IMR-90 (cell line): Measurements from ENCODE around the gene ANKEF1. TPM values are rescaled to one million over a fixed set of nuclear protein-coding genes. Genes with fewer than 3 reads are reported as not detected.

ENCODE experiments used
- ATAC-seq: fragments of 200-7000 bp; cut with Tn5 transposase; 2 replicates; pipeline ENCODE4 v1.9.1; 2020; ENCODE audit warnings: low read depth, mild to moderate bottlenecking, moderate library complexity
- BruUV-seq: library from RNA; stranded (reverse); fragments of 400-500 nt; replicated peaks from 2 replicates; lab custom pipeline; 2021; lab: Mats Ljungman, UMichigan
- CTCF ChIA-PET: fragments of 300-600 bp; formaldehyde crosslinking; extraction: SDS; loops from one replicate; lab custom pipeline; 2021; ENCODE audit warnings: antibody characterized with exemption; lab: Yijun Ruan, JAX
- POLR2A ChIA-PET: fragments of 300-600 bp; sonication (Branson Sonifier 250); formaldehyde crosslinking; loops from one replicate; lab custom pipeline; 2022; ENCODE audit warnings: antibody characterized with exemption; ENCODE audit not compliant: unreplicated experiment; lab: Charles Lee
- DNase-seq: peaks from one replicate; pipeline ENCODE4 v3.0.0; 2013
- H2AFZ ChIP-seq: replicated peaks from 2 replicates; pipeline ENCODE3; 2013; ENCODE audit warnings: low read length, mild to moderate bottlenecking; ENCODE audit not compliant: poor library complexity
- H2AK5ac ChIP-seq: 2 replicates; pipeline ENCODE4 v1.6.1; 2013; ENCODE audit warnings: low read depth, low read length, inconsistent platforms
- H2AK9ac ChIP-seq: replicated peaks from 2 replicates; pipeline ENCODE3; 2013; ENCODE audit warnings: mild to moderate bottlenecking, low read depth, low read length, moderate library complexity; ENCODE audit not compliant: poor library complexity
- H2BK120ac ChIP-seq: 2 replicates; pipeline ENCODE4 v1.6.1; 2013; ENCODE audit warnings: low read depth, low read length, inconsistent platforms
- H2BK15ac ChIP-seq: 3 replicates; pipeline ENCODE4 v1.6.1; 2013; ENCODE audit warnings: low read depth, low read length, inconsistent platforms
- H2BK20ac ChIP-seq: 2 replicates; pipeline ENCODE4 v1.6.1; 2013; ENCODE audit warnings: low read depth, mild to moderate bottlenecking, inconsistent platforms, low read length, moderate library complexity
- H2BK5ac ChIP-seq: 2 replicates; pipeline ENCODE4 v1.6.1; 2013; ENCODE audit warnings: mild to moderate bottlenecking, low read depth, low read length, inconsistent platforms; ENCODE audit not compliant: poor library complexity, severe bottlenecking
- H3K14ac ChIP-seq: replicated peaks from 2 replicates; pipeline ENCODE4 v1.6.1; 2013; ENCODE audit warnings: low read depth, low read length, inconsistent platforms
- H3K18ac ChIP-seq: 2 replicates; pipeline ENCODE4 v1.6.1; 2013; ENCODE audit warnings: low read depth, low read length, control low read depth
- H3K23ac ChIP-seq: 2 replicates; pipeline ENCODE4 v1.6.1; 2013; ENCODE audit warnings: low read depth, low read length, inconsistent platforms
- H3K27ac ChIP-seq: 2 replicates; pipeline ENCODE4 v1.5.1; 2013; ENCODE audit warnings: mild to moderate bottlenecking, control low read depth, low read length; ENCODE audit not compliant: insufficient read depth
- H3K27me3 ChIP-seq: 2 replicates; pipeline ENCODE4 v1.6.1; 2013; ENCODE audit warnings: low read length; ENCODE audit not compliant: control insufficient read depth, insufficient read depth
- H3K36me3 ChIP-seq: 2 replicates; pipeline ENCODE4 v1.6.1; 2013; ENCODE audit warnings: low read length, mixed read lengths; ENCODE audit not compliant: control insufficient read depth, insufficient read depth
- H3K4ac ChIP-seq: 2 replicates; pipeline ENCODE4 v1.6.1; 2013; ENCODE audit warnings: low read depth, low read length, inconsistent platforms
- H3K4me1 ChIP-seq: 2 replicates; pipeline ENCODE4 v1.6.1; 2013; ENCODE audit warnings: low read length, mixed read lengths; ENCODE audit not compliant: control insufficient read depth, insufficient read depth
- H3K4me2 ChIP-seq: 2 replicates; pipeline ENCODE4 v1.6.1; 2013; ENCODE audit warnings: low read depth, mild to moderate bottlenecking, control low read depth, low read length, moderate library complexity
- H3K4me3 ChIP-seq: 2 replicates; pipeline ENCODE4 v1.5.1; 2013; ENCODE audit warnings: low read depth, mild to moderate bottlenecking, control low read depth, low read length, moderate library complexity; ENCODE audit not compliant: insufficient read depth
- H3K56ac ChIP-seq: 2 replicates; pipeline ENCODE4 v1.6.1; 2013; ENCODE audit warnings: low read length, inconsistent platforms; ENCODE audit not compliant: insufficient read depth; ENCODE audit errors: extremely low read depth
- H3K79me1 ChIP-seq, 2 experiments: 2 replicates each; pipeline ENCODE4 v1.6.1; 2013; ENCODE audit warnings: low read length in 2 of 2, inconsistent platforms in 1 of 2, low read depth in 1 of 2
- H3K9ac ChIP-seq: 2 replicates; pipeline ENCODE4 v1.6.1; 2013; ENCODE audit warnings: low read depth, low read length, control low read depth
- H3K9me1 ChIP-seq: 2 replicates; pipeline ENCODE4 v1.6.1; 2013; ENCODE audit warnings: low read length, inconsistent platforms; ENCODE audit not compliant: insufficient read depth
- H3K9me3 ChIP-seq: 2 replicates; pipeline ENCODE4 v1.6.1; 2013; ENCODE audit warnings: low read length; ENCODE audit not compliant: control insufficient read depth, insufficient read depth
- H4K20me1 ChIP-seq: 2 replicates; pipeline ENCODE4 v1.6.1; 2013; ENCODE audit warnings: low read length, inconsistent platforms; ENCODE audit not compliant: insufficient read depth
- H4K5ac ChIP-seq: 2 replicates; pipeline ENCODE4 v1.6.1; 2013; ENCODE audit warnings: mild to moderate bottlenecking, low read depth, low read length, control low read depth
- H4K8ac ChIP-seq, 2 experiments: 2 replicates each; pipeline ENCODE4 v1.6.1; 2013; ENCODE audit warnings: low read depth in 2 of 2, low read length in 2 of 2, control low read depth in 1 of 2, inconsistent platforms in 1 of 2
- H4K91ac ChIP-seq: 2 replicates; pipeline ENCODE4 v1.6.1; 2013; ENCODE audit warnings: low read depth, low read length, inconsistent platforms; ENCODE audit not compliant: insufficient read depth
- BHLHE40 ChIP-seq: fragments of 150-350 bp; IDR thresholded peaks from 2 replicates; pipeline ENCODE4 v1.6.1; 2016; ENCODE audit warnings: mild to moderate bottlenecking, low read depth, low read length
- CEBPB ChIP-seq: IDR thresholded peaks from 2 replicates; pipeline ENCODE4 v1.6.1; 2012; ENCODE audit warnings: low read depth, low read length, improper control_type of control experiment
- CHD1 ChIP-seq: IDR thresholded peaks from 2 replicates; pipeline ENCODE4 v1.6.1; 2012; ENCODE audit warnings: low read depth, low read length, improper control_type of control experiment
- FOS ChIP-seq: fragments of 150-350 bp; IDR thresholded peaks from 2 replicates; pipeline ENCODE4 v1.6.1; 2016; ENCODE audit warnings: low read depth, low read length
- RCOR1 ChIP-seq: IDR thresholded peaks from 2 replicates; pipeline ENCODE4 v1.6.1; 2012; ENCODE audit warnings: mild to moderate bottlenecking, low read length, improper control_type of control experiment; ENCODE audit not compliant: insufficient replicate concordance
- dilution Hi-C: fragments of 300-500 bp; cut with HindIII; formaldehyde crosslinking; loops from one replicate; pipeline ENCODE4 v1.14.3; 2018; ENCODE audit warnings: low sequenced_read_pairs; ENCODE audit not compliant: unreplicated experiment
- in situ Hi-C: fragments of 300-500 bp; cut with MboI; formaldehyde crosslinking; loops from 3 replicates; pipeline ENCODE4 v1.14.3; 2019; ENCODE audit warnings: low sequenced_read_pairs, inconsistent platforms, mixed read lengths
- intact Hi-C: fragments of 100-400 bp; cut with micrococcal nuclease; formaldehyde crosslinking; loops from 2 replicates; pipeline ENCODE4 v1.10.0; 2022
- polyA plus RNA-seq, 3 experiments: library from polyadenylated mRNA; depleted of rRNA; stranded (reverse); fragments of >200 nt; gene quantifications; 2 replicates each; pipeline ENCODE4 v1.2.3, GENCODE V29; 2012; ENCODE audit warnings: low replicate concordance in 1 of 3
- total RNA-seq: library from RNA; depleted of rRNA; stranded (reverse); fragments of >200 nt; gene quantifications from 2 replicates; pipeline ENCODE4 v1.2.3, GENCODE V29; 2012

ANKEF1 gene
- total and polyA plus RNA-seq, 2 of the 4 experiments (the other 2 are of a cell fraction) = 0.31 to 0.54 TPM

- peak; percentile 71 for ATAC-seq
- Histone ChIP-seq H3K4me1 (no peaks in the 10 kb centered on the region), H3K23ac (no peak overlapping the region), H4K91ac (no peak overlapping the region), H3K9ac (no peak overlapping the region), H3K4me2 (no peak overlapping the region), H2AFZ (no peak overlapping the region), H2BK20ac (no peak overlapping the region), H3K36me3 (no peaks in the 10 kb centered on the region), H3K56ac (no peak overlapping the region), H2BK120ac (no peak overlapping the region), H3K27ac (no peak overlapping the region), H3K9me3 (no peaks in the 10 kb centered on the region), H4K20me1 (no peaks in the 10 kb centered on the region), H2BK15ac (no peak overlapping the region), H3K4me3 (no peak overlapping the region), H4K5ac (no peak overlapping the region), H2AK5ac (no peak overlapping the region), H3K9me1 (no peaks in the 10 kb centered on the region), H3K18ac (no peak overlapping the region), H2BK5ac (no peak overlapping the region), H3K79me1 (no peaks in the 10 kb centered on the region), H3K27me3 (peaks cover 2% of the 10 kb centered on the region; the same call in 1 of the 2 replicates), H4K8ac (no peak overlapping the region), H3K14ac (no peak overlapping the region), H2AK9ac (no peak overlapping the region), H3K4ac (no peak overlapping the region)
- no peak for TF ChIP-seq FOS
- TF ChIP-seq RCOR1 = no peak
- TF ChIP-seq CEBPB = peak; percentile 71
- TF ChIP-seq BHLHE40 = no peak
- no peak for TF ChIP-seq CHD1
- ChIA-PET POLR2A (no interaction called here), CTCF (interaction anchor here (1.9 kb wide), 1 partner anchor 10 kb away, joined by 4 read pairs; no protein-coding TSS in a partner anchor)
- peak; percentile 69 for DNase-seq
- in situ Hi-C loops = no loop called here
- intact Hi-C loops = no loop called here
- no TSS peak for BruUV-seq
- dilution Hi-C loops = no loop called here
Measured at GRCh38 chr20:10079964-10080363, 45.2 kb downstream of the ANKEF1 start.
